Measurements from ENCODE around the gene MYCT1. TPM values are rescaled to one million over a fixed set of nuclear protein-coding genes. Genes with fewer than 3 reads are reported as not detected.

Gene MYCT1
- total RNA-seq, 1 experiment from 2014 or later = 0.17 TPM

- H3K27ac Mint-ChIP-seq = no peak overlapping the region
- no peak overlapping the region for H3K4me3 Mint-ChIP-seq
Observed at GRCh38 chr6:152698692-152699091, 995 bp downstream of the MYCT1 start.

More at GRCh38 chr6:152698692-152699091, 995 bp downstream of the MYCT1 start:
- Histone ChIP-seq H3K9me3 (ENCODE audit: control insufficient read depth, low read depth, low read length) (no peaks in the 10 kb centered on the region), H3K27me3 (ENCODE audit: insufficient read depth, low read length) (no peaks in the 10 kb centered on the region), H3K18ac (ENCODE audit: insufficient read length, low read depth, low read length) (no peak overlapping the region), H3K4ac (ENCODE audit: low read depth, low read length) (no peak overlapping the region), H3K4me1 (ENCODE audit: insufficient read depth, low read length) (no peaks in the 10 kb centered on the region), H2BK15ac (ENCODE audit: low read depth, low read length) (no peak overlapping the region), H3K79me1 (ENCODE audit: insufficient read depth, low read depth, low read length, poor library complexity, severe bottlenecking) (no peaks in the 10 kb centered on the region), H3K9ac (ENCODE audit: extremely low read depth, insufficient read length, low read length) (no peak overlapping the region), H3K27ac (ENCODE audit: insufficient read length, low read depth, low read length) (no peak overlapping the region), H4K8ac (replicated peaks; ENCODE audit: insufficient read length, low read depth, low read length) (no peak overlapping the region), H3K23ac (ENCODE audit: insufficient read length, low read depth, low read length) (no peak overlapping the region), H3K79me2 (ENCODE audit: insufficient read depth, low read length) (no peaks in the 10 kb centered on the region), H3K23me2 (ENCODE audit: insufficient read length, low read depth, low read length, poor library complexity, severe bottlenecking) (no peaks in the 10 kb centered on the region), H2BK5ac (ENCODE audit: insufficient read length, low read length) (no peak overlapping the region), H4K91ac (ENCODE audit: insufficient read length, low read depth, low read length) (no peak overlapping the region), H2BK120ac (ENCODE audit: low read depth, low read length, poor library complexity, severe bottlenecking) (no peak overlapping the region), H3K4me2 (ENCODE audit: insufficient read depth, insufficient read length, low read length) (no peak overlapping the region), H3K56ac (ENCODE audit: insufficient read length, low read depth, low read length) (no peak overlapping the region), H3K14ac (ENCODE audit: insufficient read depth, low read length) (no peak overlapping the region), H4K20me1 (ENCODE audit: control insufficient read depth, insufficient read depth, insufficient read length) (no peaks in the 10 kb centered on the region), H2BK12ac (ENCODE audit: insufficient read length, low read depth, low read length) (no peak overlapping the region), H3T11ph (ENCODE audit: low read length) (no peak overlapping the region), H4K5ac (ENCODE audit: insufficient read length, low read depth, low read length) (no peak overlapping the region), H2BK20ac (ENCODE audit: low read depth, low read length, poor library complexity, severe bottlenecking) (no peak overlapping the region), H2AK5ac (ENCODE audit: insufficient read length, low read length) (no peak overlapping the region), H2AFZ (ENCODE audit: low read length) (no peak overlapping the region)
- TF ChIP-seq, protein P1, sequence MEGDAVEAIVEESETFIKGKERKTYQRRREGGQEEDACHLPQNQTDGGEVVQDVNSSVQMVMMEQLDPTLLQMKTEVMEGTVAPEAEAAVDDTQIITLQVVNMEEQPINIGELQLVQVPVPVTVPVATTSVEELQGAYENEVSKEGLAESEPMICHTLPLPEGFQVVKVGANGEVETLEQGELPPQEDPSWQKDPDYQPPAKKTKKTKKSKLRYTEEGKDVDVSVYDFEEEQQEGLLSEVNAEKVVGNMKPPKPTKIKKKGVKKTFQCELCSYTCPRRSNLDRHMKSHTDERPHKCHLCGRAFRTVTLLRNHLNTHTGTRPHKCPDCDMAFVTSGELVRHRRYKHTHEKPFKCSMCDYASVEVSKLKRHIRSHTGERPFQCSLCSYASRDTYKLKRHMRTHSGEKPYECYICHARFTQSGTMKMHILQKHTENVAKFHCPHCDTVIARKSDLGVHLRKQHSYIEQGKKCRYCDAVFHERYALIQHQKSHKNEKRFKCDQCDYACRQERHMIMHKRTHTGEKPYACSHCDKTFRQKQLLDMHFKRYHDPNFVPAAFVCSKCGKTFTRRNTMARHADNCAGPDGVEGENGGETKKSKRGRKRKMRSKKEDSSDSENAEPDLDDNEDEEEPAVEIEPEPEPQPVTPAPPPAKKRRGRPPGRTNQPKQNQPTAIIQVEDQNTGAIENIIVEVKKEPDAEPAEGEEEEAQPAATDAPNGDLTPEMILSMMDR (conservative IDR thresholded peaks at IDR 0.05) = no peak
- no peaks in the 10 kb centered on the region for H3K36me3 Mint-ChIP-seq (ENCODE audit: insufficient read depth in 1 of 3, low read depth in 3 of 3)
- peaks cover 0 to 11% of the 10 kb centered on the region in 2 experiments; a peak in 1 of 4 replicates for H3K4me1 Mint-ChIP-seq
- DNase-seq = no peak
- H3K27me3 Mint-ChIP-seq (ENCODE audit: low read depth) = no peaks in the 10 kb centered on the region
- WGBS (ENCODE audit: extremely low coverage, insufficient read length, low lambda C conversion rate) = no CpG with 5 or more reads among the region's 1 CpG
- H3K9me3 Mint-ChIP-seq = no peaks in the 10 kb centered on the region
